GM10847 (cell line): ENCODE results near the gene TCF12.

Experiments used
- POLR2A ChIP-seq: IDR thresholded peaks from 2 replicates; pipeline ENCODE4 v1.6.1; 2011; ENCODE audit not compliant: insufficient read length; ENCODE audit errors: extremely low read depth

The TCF12 gene

DNA sequence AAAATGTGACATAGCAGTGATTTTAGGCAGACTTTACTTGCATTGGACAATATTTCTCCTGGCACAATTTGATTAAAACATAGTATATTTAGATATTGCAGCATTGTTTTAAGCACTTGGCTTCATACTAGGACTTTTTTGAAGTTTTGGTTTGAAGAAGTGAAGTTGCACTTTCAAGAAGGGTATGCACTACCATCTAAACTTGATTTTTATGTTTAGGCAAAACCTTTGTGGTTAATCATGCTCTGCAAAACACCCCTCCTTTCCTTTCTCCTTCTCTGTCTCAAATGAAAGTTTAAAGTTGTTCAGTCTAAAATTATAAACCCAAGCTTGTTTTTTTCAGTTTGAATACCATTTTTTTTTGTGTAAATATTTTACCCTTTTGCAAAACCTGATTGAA, 173.8 kb downstream of the TCF12 start:
- no peak for TF ChIP-seq POLR2A

DNA sequence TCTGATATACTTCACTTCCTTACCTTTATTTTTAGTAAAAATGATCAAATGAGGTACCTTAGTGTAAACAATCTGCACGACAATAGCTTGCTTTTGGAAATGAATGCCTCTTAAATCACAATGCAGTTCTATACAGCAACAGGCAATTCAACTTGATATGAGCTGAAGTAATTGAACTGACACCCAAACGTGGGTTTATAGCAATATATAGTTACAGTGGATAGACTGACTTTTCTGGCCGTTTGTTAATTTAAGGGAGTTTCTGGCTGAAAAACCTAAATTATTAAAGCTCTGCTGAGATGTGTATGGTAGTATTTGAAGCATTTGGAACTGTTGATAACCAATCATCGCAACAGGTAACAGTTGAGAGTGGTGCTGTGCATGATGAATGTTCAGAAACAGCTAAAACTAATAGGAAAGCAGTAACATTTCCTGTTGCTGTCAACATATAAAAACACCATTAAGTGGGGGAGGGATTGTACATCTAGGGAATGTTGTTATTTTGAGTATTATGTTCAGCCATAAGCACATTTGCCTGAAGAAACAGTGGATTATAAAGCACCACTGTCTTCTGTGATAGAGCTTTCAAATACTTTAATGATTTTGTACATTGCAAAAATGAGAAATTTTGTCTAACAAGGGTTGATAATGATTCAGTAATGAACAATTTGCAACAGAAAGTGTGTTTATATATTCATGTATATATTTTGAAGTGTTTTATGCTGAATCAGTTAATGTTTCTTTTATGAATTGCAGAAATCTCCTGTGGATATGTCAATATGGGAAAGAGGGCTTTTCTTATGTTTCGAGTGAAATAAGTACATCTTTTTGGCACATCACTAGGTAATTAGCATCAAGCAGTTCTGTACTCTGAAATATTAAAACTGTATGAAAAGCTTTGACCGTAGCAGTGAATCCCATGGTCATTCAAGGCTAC, 176.1 kb downstream of the TCF12 start:
- TF ChIP-seq POLR2A, result no peak

DNA sequence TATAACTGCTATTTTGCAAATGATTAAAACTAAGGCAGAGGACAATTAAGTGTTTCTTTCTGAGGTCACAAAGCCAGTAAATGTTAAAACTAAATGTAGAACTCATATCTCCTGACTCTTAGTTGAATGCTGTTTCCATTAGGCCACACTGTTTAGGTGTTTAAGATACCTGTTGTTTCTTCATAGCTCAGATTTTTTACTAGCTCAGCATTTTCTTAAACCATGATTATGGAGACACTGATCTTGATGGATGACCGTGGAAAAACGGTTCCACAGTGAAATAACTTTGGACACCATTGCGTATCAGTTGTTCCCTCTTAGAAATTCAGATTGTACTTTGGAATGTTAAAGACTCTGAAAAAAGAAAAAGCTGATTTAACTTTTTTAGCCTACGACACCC, 177.5 kb downstream of the TCF12 start:
- no peak for TF ChIP-seq POLR2A

DNA sequence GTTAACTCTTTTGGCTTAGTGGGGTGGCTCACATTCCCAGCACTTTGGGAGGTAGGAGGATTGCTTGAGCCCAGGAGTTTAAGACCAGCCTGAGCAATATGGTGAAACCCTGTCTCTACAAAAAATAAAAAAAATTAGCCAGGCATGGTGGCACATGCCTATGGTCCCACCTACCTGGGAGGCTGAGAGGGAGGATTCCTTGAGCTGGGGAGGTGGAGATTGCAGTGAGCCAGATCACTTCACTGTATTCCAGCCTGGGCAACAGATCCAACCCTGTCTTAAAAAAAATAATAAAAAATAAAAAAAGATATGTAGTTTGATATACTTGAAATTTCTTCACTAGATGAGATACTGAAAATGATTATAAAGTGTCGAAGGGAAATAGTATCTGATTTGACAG, 178.8 kb downstream of the TCF12 start:
- no peak for TF ChIP-seq POLR2A

DNA sequence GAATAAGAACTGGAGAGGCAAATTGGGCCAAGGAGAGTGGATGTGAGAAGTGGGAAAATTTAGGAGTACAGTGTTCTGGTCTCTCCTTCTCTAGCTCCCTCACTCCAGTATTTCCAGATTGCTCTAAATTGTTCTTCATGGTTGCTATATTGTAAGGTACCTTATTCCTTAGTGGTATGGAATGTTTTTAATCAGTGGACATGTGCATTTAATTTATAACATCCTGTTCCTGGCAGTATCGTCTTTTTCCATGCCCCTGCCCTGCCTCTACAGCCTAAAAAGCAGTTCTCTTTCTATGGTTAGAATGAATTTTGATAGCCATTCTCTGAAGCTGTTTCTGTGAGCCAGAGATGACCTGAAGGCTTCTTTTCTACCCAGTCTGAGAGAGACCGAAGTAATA, 180.5 kb downstream of the TCF12 start:
- TF ChIP-seq POLR2A, result no peak

DNA sequence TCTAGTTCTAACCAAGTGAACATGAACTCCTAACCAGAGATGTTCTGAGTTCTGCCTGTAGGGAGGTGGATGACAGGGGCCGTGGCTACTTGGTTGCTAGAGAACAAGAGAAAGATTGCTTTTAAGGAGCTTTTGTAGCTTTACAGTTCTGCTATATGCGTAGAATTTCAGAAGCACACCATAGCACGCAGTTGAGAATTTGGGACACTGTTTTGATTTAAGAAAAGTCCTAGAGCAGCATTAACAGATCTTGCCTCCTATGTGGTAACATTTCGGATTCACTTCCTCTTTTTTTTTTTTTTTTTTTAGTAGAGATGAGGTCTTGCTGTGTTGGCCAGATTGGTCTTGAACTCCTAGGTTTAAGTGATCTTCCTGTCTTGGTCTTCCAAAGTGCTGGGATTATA, 181.7 kb downstream of the TCF12 start:
- TF ChIP-seq POLR2A, result no peak

DNA sequence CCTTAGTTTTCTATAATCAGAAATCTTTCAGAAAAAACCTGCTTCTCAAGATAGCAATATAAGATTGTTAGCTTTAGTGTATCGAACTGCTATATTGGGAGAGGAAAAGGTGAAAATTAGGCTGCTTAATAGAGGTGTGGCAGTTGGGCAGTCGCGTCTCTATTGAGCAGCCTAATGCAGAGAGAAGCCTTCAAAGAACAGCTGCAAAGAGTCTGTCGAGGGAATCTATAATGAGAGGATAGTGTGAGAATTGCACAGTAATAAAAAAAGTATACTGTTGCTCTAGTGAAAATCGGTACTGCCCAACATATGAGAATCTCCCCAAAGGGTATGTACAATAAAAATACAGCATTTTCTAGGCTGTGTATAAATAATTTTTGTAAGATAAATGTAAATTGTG, 184.4 kb downstream of the TCF12 start:
- no peak for TF ChIP-seq POLR2A

DNA sequence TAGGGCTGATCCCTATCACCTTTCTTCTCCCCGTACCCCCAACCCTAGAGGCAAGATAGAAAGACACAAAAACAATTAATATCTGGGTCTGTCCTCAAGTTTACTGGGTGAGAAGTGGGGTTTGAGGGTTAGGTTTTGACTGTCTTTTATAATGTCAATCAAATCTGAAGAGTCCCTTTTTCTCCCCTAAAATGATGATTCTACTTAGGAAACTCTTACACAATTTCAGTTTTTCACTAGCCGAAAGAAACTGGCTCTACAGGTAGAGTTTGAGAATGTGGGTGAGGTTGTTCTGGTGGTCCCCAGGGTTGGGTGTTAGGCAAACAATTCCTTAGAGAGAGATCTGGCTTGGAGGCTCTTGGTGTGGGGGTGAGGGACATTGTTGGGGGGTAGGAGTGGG, 189.9 kb downstream of the TCF12 start:
- TF ChIP-seq POLR2A, result no peak

DNA sequence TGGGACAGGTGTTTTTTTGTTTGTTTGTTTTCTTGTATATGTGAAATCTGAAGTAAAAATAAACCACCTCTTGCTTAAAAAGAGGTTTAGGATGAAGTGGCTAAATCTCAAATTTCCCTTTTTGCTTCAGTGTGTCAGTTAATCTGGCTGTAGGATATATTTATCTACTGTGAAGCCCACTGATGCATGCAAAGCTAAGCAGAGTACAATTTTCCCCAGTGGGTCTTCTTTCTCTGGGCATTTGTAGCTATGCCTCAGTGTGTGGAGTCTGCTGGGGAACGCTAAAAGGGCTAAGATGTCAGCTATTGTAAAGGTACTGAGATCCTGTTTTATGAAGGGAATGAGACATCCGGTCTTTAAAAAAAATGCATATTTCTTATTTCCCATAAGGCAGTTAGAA, 190.6 kb downstream of the TCF12 start:
- TF ChIP-seq POLR2A, result no peak

DNA sequence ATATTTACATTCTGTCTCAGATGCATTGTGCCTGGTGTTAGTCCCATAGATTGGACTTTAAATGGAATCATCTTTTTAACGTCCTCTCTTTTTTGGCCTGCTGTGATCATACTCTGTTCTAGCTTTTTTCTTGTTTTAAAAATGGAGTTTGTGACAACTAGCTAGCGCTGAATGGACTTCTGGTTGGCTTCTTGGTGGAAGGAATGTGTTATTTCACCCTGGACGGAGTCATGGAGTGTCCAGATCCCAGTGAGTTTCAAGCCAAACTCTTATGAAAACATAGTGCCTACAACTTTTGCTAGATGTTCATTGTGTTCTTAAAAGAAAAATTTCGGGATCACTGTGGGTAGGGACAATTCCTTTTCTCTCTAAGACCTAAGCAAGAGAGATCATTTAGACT, 192.6 kb downstream of the TCF12 start:
- no peak for TF ChIP-seq POLR2A

DNA sequence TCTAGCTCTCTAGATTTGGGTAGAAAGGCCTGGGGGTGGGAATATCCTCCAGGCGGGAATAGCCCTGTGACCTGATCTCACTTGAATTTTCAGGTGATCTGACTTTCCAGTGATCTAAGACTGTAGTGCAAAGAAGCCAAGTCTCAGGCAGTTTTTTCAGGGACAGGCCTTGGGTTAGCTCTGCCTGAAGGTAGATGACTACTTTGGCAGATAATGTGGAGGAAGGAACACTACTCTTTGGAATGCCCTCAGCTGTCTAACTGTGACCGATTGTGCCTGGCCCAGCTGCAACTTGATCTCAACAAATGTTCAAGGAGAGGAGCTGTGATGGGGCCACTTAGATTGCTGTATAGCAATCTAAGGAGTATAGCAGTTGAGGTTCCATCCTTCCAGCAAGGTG, 193.7 kb downstream of the TCF12 start:
- no peak for TF ChIP-seq POLR2A

DNA sequence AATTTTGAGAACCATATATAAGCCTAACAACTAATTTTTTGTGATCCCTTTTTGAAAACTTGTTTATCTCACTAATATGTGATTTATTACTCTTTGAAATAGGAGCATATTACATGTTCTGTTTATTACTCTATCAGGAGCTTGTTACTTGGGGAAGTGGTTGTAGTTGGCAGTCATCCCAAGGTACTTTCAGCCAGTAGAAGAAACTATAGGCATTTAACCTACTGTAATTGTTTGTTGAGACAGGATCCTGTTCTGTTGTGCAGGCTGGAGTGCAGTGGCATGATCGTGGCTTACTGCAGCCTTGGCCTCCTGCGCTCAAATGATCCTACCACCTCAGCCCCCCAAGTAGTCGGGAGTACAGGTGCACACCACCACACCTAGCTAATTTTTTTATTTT, 195.6 kb downstream of the TCF12 start:
- TF ChIP-seq POLR2A, result no peak

DNA sequence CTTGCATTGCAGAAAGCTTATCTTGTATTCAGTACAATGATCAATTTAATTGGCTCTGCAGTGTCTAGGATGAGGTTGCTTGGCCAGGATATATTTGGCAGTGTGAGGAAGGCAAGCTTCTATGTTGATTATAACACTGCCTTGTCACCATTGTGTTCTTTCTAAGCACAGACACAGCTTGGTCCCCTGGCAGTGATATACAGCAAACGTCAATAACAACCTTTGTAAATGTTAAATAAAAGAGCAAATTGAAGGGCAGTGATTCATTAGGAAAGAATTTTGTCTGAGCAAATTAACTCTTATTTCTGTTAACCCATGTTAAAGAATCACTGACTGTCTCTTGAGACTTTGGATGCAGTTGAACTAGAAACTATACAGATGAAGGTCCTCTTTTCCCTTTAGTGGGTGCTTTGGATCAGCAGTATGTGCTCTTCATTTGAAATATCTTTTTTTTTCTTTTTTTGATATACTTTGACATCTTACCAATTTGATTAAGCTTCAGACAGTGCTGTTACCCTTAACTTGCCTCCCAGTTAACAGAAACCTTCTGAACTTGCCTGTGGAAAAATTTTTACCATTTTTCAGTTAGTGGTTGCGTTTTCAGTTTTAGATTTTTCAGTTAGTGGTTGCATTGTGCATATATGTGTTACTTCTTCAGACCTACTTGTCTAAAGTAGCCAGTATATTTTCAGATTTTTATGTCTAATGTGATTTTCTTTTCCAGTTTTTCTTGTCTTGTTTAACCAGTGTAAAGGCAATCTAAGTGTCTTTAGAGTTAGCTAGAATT, 199.8 kb downstream of the TCF12 start:
- no peak for TF ChIP-seq POLR2A

DNA sequence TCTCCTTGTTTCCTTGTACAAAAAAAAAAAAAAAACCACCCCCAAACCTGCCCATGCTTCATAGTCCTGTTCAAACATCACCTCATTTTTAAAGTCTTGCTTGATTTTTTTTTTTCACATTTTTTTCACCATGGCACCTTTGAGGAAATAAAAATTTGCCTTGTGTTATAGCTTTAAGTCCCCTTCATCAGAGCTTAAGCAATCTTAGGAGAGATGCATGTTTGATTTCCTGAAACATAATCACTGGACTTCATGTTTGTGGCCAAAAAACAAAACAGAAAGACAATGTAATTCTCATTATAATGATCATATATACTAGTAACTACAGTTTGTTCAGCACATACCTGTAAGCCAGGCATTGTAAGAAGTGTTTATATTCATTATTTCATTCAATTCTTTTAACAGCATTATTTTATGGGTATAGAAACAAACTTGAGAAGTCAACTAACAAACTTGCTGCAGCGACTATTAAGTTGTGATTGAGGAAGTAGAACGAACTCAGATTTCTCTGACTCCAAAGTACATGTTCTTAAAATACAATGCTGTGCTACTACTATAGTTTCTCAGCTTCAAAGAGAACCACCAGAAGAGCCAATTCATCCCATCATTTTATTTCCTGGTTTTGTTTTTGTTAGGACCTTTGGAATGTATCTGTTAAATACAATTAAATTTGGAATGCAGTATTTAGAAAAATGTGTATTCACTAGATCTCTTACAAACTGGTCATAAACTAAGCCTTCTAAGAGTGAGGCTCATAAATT, 203.8 kb downstream of the TCF12 start:
- TF ChIP-seq POLR2A, result no peak

DNA sequence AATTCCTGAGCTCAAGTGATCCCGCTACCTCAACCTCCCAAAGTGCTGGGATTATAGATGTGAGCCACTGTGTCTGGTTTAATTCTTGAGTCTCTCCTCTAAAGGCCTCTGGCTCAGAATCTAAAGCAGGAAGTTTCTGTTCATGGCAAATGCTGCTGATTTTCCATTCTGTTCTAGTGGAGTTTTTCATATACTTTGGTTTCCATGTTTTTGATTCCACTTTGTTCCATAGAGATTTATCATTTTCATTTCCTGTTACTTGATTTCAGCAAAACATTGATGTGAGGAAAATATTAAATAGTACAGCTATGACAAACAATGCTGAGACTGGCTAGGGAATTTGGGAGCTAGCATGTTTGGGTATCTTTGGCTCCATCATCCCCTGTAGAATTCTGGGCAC, 205.6 kb downstream of the TCF12 start:
- TF ChIP-seq POLR2A, result no peak

DNA sequence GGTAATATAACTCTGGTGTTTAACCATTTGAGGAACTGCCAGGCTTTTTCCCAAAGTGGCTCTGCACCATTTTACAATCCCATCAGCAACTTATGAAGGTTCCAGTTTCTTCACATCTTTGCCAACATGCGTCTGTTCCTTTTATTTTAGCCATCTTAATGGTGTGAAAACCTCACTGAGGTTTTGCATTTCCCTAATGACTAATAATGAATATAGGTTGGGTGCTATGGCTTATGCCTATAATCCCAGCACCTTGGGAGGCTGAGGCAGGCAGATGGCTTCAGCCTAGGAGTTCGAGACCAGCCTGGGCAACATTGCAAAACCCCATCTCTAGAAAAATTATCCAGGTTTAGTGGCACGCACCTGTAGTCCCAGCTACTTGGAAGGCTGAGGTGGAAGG, 210.6 kb downstream of the TCF12 start:
- no peak for TF ChIP-seq POLR2A

DNA sequence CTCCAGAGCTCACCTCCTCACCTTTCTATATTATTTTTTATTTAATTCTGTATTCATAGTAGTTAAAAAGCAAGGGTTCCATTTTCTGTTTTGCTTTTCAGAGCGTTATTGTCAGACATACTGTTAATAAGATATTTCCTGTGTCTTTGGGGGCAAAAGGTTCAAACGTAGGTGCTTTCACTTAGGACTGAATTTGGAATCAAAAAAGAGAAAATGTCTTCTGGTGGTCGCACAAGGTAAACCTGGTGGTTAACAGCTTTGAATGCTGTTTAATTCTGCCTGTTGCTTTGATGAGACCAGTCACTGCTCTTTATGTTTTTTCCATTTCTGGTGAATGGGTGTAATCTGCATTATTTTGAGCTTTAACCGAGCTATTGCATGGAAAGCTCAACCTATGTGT, 212.5 kb downstream of the TCF12 start:
- no peak for TF ChIP-seq POLR2A
